Measurements from ENCODE around the gene CCNC.

DNA sequence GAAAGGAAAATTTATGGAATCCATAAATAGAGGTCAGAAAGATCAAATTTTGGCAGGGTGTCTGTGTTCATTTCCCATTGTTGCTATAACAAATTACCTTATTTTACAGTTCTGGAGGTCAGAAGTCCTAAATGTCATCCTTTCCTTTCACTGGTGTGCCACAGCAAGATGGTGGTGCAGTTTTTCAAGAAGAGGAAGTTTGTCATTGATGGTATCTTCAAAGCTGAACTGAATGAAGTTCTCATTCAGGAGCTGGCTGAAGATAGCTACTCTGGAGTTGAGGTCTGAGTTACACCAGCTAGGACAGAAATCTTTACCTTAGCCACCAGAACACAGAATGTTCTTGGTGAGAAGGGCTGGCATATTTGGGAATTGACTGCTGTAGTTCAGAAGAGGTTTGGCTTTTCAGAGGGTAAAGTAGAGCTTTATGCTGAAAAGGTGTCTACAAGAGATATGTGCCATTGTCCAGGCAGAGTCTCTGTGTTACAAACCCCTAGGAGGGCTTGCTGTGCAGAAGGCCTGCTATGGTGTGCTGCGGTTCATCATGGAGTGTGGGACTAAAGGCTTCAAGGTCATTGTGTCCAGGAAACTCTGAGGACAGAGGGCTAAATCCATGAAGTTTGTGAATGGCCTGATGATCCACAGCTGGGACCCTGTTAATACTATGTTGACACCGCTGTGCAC is 7.2 kb upstream of the CCNC start:
- TF ChIP-seq, protein P1, sequence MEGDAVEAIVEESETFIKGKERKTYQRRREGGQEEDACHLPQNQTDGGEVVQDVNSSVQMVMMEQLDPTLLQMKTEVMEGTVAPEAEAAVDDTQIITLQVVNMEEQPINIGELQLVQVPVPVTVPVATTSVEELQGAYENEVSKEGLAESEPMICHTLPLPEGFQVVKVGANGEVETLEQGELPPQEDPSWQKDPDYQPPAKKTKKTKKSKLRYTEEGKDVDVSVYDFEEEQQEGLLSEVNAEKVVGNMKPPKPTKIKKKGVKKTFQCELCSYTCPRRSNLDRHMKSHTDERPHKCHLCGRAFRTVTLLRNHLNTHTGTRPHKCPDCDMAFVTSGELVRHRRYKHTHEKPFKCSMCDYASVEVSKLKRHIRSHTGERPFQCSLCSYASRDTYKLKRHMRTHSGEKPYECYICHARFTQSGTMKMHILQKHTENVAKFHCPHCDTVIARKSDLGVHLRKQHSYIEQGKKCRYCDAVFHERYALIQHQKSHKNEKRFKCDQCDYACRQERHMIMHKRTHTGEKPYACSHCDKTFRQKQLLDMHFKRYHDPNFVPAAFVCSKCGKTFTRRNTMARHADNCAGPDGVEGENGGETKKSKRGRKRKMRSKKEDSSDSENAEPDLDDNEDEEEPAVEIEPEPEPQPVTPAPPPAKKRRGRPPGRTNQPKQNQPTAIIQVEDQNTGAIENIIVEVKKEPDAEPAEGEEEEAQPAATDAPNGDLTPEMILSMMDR (IDR thresholded peaks at IDR 0.05): no peak
- TF ChIP-seq ETV6 (CRISPR knock-in tag; IDR thresholded peaks at IDR 0.05): no peak
- TF ChIP-seq, protein P2, sequence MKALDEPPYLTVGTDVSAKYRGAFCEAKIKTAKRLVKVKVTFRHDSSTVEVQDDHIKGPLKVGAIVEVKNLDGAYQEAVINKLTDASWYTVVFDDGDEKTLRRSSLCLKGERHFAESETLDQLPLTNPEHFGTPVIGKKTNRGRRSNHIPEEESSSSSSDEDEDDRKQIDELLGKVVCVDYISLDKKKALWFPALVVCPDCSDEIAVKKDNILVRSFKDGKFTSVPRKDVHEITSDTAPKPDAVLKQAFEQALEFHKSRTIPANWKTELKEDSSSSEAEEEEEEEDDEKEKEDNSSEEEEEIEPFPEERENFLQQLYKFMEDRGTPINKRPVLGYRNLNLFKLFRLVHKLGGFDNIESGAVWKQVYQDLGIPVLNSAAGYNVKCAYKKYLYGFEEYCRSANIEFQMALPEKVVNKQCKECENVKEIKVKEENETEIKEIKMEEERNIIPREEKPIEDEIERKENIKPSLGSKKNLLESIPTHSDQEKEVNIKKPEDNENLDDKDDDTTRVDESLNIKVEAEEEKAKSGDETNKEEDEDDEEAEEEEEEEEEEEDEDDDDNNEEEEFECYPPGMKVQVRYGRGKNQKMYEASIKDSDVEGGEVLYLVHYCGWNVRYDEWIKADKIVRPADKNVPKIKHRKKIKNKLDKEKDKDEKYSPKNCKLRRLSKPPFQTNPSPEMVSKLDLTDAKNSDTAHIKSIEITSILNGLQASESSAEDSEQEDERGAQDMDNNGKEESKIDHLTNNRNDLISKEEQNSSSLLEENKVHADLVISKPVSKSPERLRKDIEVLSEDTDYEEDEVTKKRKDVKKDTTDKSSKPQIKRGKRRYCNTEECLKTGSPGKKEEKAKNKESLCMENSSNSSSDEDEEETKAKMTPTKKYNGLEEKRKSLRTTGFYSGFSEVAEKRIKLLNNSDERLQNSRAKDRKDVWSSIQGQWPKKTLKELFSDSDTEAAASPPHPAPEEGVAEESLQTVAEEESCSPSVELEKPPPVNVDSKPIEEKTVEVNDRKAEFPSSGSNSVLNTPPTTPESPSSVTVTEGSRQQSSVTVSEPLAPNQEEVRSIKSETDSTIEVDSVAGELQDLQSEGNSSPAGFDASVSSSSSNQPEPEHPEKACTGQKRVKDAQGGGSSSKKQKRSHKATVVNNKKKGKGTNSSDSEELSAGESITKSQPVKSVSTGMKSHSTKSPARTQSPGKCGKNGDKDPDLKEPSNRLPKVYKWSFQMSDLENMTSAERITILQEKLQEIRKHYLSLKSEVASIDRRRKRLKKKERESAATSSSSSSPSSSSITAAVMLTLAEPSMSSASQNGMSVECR (CRISPR knock-in tag; IDR thresholded peaks at IDR 0.05; ENCODE audit: borderline replicate concordance): no peak
- TF ChIP-seq RORB (CRISPR knock-in tag; IDR thresholded peaks at IDR 0.05): no peak
- TF ChIP-seq NFYB (CRISPR knock-in tag; conservative IDR thresholded peaks at IDR 0.05; ENCODE audit: low read depth): no peak
- TF ChIP-seq CREM (CRISPR knock-in tag; IDR thresholded peaks at IDR 0.05): no peak
- TF ChIP-seq, protein P3, sequence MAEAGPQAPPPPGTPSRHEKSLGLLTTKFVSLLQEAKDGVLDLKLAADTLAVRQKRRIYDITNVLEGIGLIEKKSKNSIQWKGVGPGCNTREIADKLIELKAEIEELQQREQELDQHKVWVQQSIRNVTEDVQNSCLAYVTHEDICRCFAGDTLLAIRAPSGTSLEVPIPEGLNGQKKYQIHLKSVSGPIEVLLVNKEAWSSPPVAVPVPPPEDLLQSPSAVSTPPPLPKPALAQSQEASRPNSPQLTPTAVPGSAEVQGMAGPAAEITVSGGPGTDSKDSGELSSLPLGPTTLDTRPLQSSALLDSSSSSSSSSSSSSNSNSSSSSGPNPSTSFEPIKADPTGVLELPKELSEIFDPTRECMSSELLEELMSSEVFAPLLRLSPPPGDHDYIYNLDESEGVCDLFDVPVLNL (CRISPR knock-in tag; IDR thresholded peaks at IDR 0.05; ENCODE audit: borderline replicate concordance, low read depth): no peak
- TF ChIP-seq CREB1 (CRISPR knock-in tag; IDR thresholded peaks at IDR 0.05): no peak
- TF ChIP-seq RELA (CRISPR knock-in tag; IDR thresholded peaks at IDR 0.05; ENCODE audit: borderline replicate concordance): no peak
- TF ChIP-seq, protein P4, sequence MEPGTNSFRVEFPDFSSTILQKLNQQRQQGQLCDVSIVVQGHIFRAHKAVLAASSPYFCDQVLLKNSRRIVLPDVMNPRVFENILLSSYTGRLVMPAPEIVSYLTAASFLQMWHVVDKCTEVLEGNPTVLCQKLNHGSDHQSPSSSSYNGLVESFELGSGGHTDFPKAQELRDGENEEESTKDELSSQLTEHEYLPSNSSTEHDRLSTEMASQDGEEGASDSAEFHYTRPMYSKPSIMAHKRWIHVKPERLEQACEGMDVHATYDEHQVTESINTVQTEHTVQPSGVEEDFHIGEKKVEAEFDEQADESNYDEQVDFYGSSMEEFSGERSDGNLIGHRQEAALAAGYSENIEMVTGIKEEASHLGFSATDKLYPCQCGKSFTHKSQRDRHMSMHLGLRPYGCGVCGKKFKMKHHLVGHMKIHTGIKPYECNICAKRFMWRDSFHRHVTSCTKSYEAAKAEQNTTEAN (CRISPR knock-in tag; IDR thresholded peaks at IDR 0.05): no peak
